ENCODE results near the gene NR3C2.
"Not testable (repeated sequence)": the region's sequence is repeated elsewhere in the genome, so short reads cannot be mapped to it uniquely, and the experiment has no call there.

Gene NR3C2

DNA sequence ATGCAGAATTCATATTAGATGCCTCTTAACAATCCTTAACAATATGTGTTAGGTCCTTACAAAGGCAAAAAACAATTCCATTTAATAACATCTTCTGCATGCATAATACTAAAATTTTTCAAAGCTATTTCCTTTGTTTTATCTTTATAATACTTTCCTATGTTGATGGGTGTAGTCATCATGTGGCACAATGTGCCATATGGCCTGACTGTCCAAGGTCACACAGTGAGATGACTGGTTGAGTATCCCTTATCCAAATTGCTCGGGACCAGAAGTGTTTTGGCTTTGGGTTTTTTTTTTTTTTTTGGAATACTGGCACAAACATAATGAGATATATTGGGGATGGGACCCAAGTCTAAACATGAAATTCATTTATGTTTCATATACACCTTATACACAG lies 77.7 kb downstream of the NR3C2 start:
- no peak for DNase-seq

GRCh38 chr4:148359769-148360168 lies 82.4 kb downstream of the NR3C2 start:
- no peak for DNase-seq

- DNase-seq, result no peak
These were observed 86.6 kb downstream of the NR3C2 start for GRCh38 chr4:148355442-148356123.

DNA sequence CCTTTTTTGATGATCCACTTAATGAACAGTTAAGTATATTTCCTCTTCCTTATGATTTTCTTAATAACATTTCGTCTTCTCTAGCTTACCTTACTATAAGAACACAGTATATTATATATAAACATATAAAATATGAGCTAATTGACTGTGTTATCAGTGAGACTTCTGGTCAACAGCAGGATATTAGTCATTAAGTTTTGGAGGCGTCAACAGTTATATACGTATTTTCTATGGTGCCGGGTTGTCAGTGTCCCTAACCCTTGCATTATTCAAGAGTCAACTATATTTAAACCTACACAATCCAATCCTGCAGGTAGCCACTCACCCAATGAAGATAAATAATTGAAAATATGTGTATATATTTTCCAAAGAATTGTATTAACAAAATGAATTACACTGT lies 88.0 kb downstream of the NR3C2 start:
- no peak for DNase-seq

- DNase-seq, result no peak
These were observed 88.6 kb downstream of the NR3C2 start for GRCh38 chr4:148353571-148353970.

DNA sequence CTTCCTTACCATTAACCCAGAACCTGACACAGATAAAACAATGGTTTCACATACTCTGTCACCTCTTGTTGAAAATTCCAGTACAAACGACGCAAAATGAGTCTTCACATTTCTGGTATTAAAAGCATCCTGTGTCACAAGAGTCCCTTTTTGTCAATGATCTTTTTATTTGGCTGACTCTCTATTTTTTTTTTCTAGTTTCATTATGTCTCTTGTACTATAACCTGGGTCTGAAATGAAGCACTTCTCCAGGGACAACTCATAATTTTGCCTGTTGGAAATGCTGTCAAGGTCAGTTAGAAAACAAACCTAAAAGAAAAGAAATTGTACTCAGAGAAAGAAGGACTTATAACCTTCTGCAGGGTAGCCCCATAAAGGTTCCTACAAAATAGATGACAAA lies 93.1 kb downstream of the NR3C2 start:
- DNase-seq, result no peak

GRCh38 chr4:148346657-148347056 lies 95.6 kb downstream of the NR3C2 start:
- DNase-seq, result no peak

- no peak for DNase-seq
These were observed 96.7 kb downstream of the NR3C2 start for GRCh38 chr4:148345509-148345908.

DNA sequence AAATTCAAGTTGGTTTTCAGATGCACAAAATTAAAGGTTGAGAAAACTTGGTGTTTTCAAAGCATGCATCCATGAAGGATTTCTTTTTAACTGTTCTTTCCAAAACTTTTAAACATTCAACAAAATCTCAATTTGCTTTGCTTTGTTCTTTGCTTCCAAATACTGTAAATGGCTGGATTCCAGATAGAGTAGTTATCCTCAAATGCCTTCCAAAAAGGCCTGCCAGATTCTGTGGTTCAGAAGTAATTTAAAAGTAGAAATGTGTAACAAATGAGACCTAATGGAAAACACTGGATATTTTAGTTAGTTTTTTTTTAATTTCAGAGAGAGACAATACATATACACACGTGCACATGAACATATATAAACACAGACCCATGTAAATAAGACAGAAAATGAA lies 97.3 kb downstream of the NR3C2 start:
- DNase-seq, result no peak

DNA sequence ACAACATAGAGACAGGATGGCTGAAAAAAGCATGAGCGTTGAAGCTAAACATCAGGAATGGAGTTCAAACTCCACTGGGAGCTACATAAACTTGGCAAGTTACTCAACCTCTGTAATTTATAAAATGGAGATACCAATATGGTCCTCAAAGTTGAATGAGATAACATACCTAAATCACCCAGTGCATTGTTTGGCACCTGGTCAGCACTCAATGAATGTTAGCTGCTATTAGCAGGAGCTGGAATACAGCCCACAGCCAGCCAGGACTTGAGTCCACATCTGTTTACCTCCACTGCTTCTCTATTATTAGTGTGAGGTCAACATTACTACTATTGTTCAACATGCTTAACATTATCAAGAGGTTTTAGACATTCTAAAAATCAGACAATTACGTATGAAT lies 97.9 kb downstream of the NR3C2 start:
- DNase-seq, result no peak

DNA sequence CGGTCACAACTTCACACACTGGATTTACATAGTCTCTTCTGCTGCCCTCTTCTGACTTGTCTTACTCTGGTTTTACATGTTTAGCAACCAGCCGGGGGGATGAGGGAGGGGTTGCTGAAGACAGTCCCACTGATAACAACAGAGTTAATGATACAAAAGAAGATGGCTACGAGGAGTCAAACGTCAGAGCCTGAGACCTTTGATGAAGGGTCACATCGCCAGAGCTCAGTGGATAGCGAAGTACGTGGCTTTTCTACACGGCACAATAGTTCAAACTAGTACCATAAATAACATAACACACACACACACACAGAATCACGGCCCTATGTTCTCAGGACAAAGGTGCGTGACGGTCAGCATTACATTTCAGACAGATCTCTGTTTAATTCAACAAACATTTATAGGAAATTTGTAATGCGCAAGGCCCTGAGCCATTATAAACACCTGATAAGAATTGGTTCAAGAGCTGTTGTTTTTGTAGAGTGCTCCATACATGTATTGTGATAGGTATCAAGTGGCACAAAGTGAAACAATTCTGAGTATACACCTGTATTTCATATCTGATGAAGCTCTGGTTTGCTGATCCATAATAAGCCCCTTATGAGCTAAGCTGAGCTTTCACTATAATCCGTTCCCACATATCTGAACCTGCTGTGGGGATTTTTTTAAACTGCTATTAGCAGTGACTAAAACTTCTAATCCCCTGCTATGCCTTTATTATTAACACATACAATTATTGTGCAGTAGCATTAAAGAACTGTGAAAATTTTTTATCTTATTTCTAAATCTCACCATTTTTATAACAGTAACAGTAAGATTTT lies 100.0 kb downstream of the NR3C2 start:
- DNase-seq, result no peak

- DNase-seq, result no peak
These were observed 107.1 kb downstream of the NR3C2 start for GRCh38 chr4:148335133-148335532.

DNA sequence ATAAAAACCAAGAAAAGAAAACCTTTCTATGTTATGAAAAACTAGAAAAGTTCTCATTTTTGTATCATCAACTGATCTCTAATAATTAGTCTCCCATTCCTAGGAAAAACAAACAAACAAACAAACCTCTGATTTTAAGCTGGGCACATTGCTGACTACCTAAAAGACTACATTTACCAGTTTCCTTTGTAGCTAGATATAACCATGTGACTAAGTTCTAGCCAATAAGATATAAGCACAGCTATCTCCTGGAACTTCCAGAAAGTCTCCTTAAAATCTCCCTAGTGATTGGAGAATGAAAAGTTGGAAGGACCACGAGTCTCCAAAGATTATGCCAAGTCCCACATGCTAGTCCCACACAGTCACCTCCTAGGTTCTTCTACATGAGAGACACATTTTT lies 108.9 kb downstream of the NR3C2 start:
- no peak for DNase-seq

DNA sequence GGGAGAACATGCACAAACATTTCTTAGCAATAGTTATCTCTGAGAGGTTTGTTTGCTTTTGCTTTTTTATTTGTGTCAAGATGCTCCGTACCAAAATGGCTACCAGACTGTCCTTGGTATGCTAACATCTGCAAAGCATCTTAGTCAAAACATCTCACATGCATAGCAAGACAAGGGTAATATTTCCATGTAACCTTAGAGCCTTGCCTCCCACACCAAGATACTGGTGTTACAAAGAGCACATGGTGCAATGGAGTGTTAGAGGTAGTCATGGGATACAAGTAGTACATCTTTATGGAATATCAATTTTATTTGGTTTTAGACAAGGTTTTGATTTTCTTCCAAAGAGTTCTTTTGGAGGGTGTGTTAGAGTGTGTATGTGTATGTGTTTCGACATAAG lies 109.7 kb downstream of the NR3C2 start:
- DNase-seq, result no peak

DNA sequence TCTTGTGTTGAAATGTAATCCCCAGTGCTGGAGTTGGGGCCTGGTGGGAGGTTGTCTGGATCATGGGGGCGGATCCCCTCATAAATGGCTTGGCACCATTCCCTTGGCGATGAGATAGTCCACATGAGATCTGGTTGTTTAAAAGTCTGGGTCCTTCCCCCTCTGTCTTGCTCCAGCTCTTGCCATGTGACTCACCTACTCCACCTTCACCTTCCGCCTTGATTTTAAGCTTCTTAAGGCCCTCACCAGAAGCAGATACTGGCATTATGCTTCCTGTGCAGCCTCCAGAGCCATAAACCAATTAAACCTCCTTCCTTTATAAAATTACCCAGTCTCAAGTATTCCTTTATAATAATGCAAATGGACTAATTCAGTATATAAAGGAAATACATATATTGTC lies 111.5 kb downstream of the NR3C2 start:
- DNase-seq, result no peak

- no peak for DNase-seq
These were observed 112.1 kb downstream of the NR3C2 start for GRCh38 chr4:148330161-148330560.

- no peak for DNase-seq
These were observed 112.5 kb downstream of the NR3C2 start for GRCh38 chr4:148329751-148330150.

DNA sequence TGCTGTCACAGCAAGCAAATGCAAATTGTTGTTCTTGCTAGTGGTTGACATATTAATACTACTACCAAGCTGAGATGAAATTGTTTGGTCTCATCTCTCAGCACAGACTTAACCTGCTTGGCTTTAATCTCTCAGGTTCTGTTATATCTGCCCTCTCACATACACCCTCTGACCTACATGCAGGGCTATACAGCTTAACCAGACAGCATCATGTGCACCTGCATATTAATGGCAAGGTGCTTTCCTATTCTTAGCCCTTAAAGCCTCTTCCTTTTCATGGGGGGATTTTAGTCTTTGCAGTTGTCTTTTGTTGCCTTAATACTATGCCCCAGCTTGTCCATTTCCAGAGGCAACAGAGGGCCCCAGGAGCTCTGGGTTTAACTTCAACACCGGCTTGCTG lies 114.5 kb downstream of the NR3C2 start:
- DNase-seq, result no peak

- DNase-seq, result not testable (repeated sequence)
These were observed 118.9 kb downstream of the NR3C2 start for GRCh38 chr4:148323316-148323715.

- no peak for DNase-seq
These were observed 127.2 kb downstream of the NR3C2 start for GRCh38 chr4:148315049-148315448.

- no peak for DNase-seq
These were observed 129.2 kb downstream of the NR3C2 start for GRCh38 chr4:148312956-148313490.

GRCh38 chr4:148311526-148311925 lies 130.7 kb downstream of the NR3C2 start:
- no peak for DNase-seq

- DNase-seq, result no peak
These were observed 131.5 kb downstream of the NR3C2 start for GRCh38 chr4:148310756-148311155.

GRCh38 chr4:148305751-148306150 lies 136.5 kb downstream of the NR3C2 start:
- no peak for DNase-seq

All from hematopoietic multipotent progenitor cell treated with erythropoietin and hydrocortisone succinate and interleukin-3 and kit ligand, for 8 days (in vitro differentiated cells).